OCI-LY1 (cell line): ENCODE data around the gene OR52E4.

ENCODE experiments used
- H2AFZ ChIP-seq: fragments of 200-600 bp; sonication (generic), shearing (Covaris generic); 2 replicates; pipeline ENCODE4 v1.6.0; 2014; ENCODE audit warnings: antibody characterized with exemption, mild to moderate bottlenecking, low read length
- H3F3A ChIP-seq: fragments of 200-600 bp; sonication (generic), shearing (Covaris generic); 2 replicates; pipeline ENCODE4 v1.6.0; 2014; ENCODE audit warnings: mild to moderate bottlenecking, antibody characterized with exemption, low read length, moderate library complexity; ENCODE audit not compliant: insufficient read depth
- H3K27ac ChIP-seq: fragments of 200-600 bp; sonication (generic); 2 replicates; pipeline ENCODE4 v1.5.1; 2014; ENCODE audit warnings: low read length, mixed run types, mild to moderate bottlenecking, low read depth; ENCODE audit not compliant: poor library complexity, severe bottlenecking
- H3K27me3 ChIP-seq: fragments of 200-600 bp; sonication (generic); 2 replicates; pipeline ENCODE4 v1.6.0; 2014; ENCODE audit warnings: antibody characterized with exemption, mild to moderate bottlenecking, low read length, moderate library complexity; ENCODE audit not compliant: insufficient read depth
- H3K36me3 ChIP-seq: fragments of 200-600 bp; sonication (generic); 2 replicates; pipeline ENCODE4 v1.6.1; 2014; ENCODE audit warnings: mild to moderate bottlenecking, antibody characterized with exemption, low read length, moderate library complexity, mixed read lengths; ENCODE audit not compliant: insufficient read depth
- H3K4me1 ChIP-seq: fragments of 200-600 bp; sonication (generic); 2 replicates; pipeline ENCODE4 v1.5.1; 2014; ENCODE audit warnings: mild to moderate bottlenecking, low read length, moderate library complexity; ENCODE audit not compliant: insufficient read depth, severe bottlenecking
- H3K4me2 ChIP-seq: fragments of 200-600 bp; sonication (generic), shearing (Covaris generic); 2 replicates; pipeline ENCODE4 v1.6.1; 2014; ENCODE audit warnings: low read length
- H3K4me3 ChIP-seq: fragments of 200-600 bp; sonication (generic); 2 replicates; pipeline ENCODE4 v1.5.1; 2014; ENCODE audit warnings: low read length, low read depth, mild to moderate bottlenecking, mixed read lengths; ENCODE audit not compliant: poor library complexity, severe bottlenecking
- H3K79me2 ChIP-seq: fragments of 200-600 bp; shearing (Covaris generic); 2 replicates; pipeline ENCODE4 v1.6.1; 2016; ENCODE audit warnings: mixed run types, low read length, mixed read lengths; ENCODE audit not compliant: insufficient read depth
- H3K9ac ChIP-seq: fragments of 200-600 bp; sonication (generic), shearing (Covaris generic); 2 replicates; pipeline ENCODE4 v1.6.1; 2014; ENCODE audit warnings: mild to moderate bottlenecking, low read length, mixed read lengths
- H3K9me2 ChIP-seq: fragments of 200-600 bp; sonication (generic), shearing (Covaris generic); 2 replicates; pipeline ENCODE4 v1.6.1; 2014; ENCODE audit warnings: low read depth, mild to moderate bottlenecking, low read length, mixed read lengths
- H3K9me3 ChIP-seq: fragments of 200-600 bp; shearing (Covaris generic); 2 replicates; pipeline ENCODE4 v1.6.1; 2014; ENCODE audit warnings: low read length, mixed read lengths
- H4K20me1 ChIP-seq: fragments of 200-600 bp; sonication (generic), shearing (Covaris generic); 2 replicates; pipeline ENCODE4 v1.6.0; 2016; ENCODE audit warnings: mild to moderate bottlenecking, low read length; ENCODE audit not compliant: insufficient read depth
- CTCF ChIP-seq: fragments of 200-600 bp; sonication (generic), shearing (Covaris generic); IDR thresholded peaks from 2 replicates; pipeline ENCODE4 v1.5.1; 2017; ENCODE audit warnings: mild to moderate bottlenecking, antibody characterized with exemption, low read length, moderate library complexity, mixed read lengths
- EZH2 ChIP-seq: fragments of 200-600 bp; sonication (generic), shearing (Covaris generic); IDR thresholded peaks from 2 replicates; pipeline ENCODE4 v1.8.0; 2017; ENCODE audit warnings: borderline replicate concordance, mixed run types, mild to moderate bottlenecking, antibody characterized with exemption, low read length, moderate library complexity, mixed read lengths

The OR52E4 gene

GRCh38 chr11:5837695-5838094 lies 42.7 kb upstream of the OR52E4 start:
- no peaks in the 10 kb centered on the region for H4K20me1 ChIP-seq
- no peaks in the 10 kb centered on the region for H3K79me2 ChIP-seq
- no peaks in the 10 kb centered on the region for H3K36me3 ChIP-seq
- no peak overlapping the region for H2AFZ ChIP-seq
- no peaks in the 10 kb centered on the region for H3F3A ChIP-seq
- no peaks in the 10 kb centered on the region for H3K4me1 ChIP-seq
- H3K27me3 ChIP-seq: no peaks in the 10 kb centered on the region
- no peaks in the 10 kb centered on the region for H3K9me2 ChIP-seq
- H3K27ac ChIP-seq: no peak overlapping the region
- no peak overlapping the region for H3K4me3 ChIP-seq
- H3K4me2 ChIP-seq: no peak overlapping the region
- no peak for TF ChIP-seq CTCF
- TF ChIP-seq EZH2: no peak
- no peak overlapping the region for H3K9ac ChIP-seq
- H3K9me3 ChIP-seq: no peaks in the 10 kb centered on the region

- Histone ChIP-seq H3K36me3 (no peaks in the 10 kb centered on the region), H3F3A (no peaks in the 10 kb centered on the region), H3K4me1 (no peaks in the 10 kb centered on the region), H3K9me3 (no peaks in the 10 kb centered on the region), H3K9ac (no peak within 1 kb of the TSS), H3K4me2 (no peak within 1 kb of the TSS), H3K9me2 (no peaks in the 10 kb centered on the region), H2AFZ (no peak within 1 kb of the TSS), H4K20me1 (no peaks in the 10 kb centered on the region), H3K79me2 (no peaks in the 10 kb centered on the region), H3K27me3 (no peaks in the 10 kb centered on the region), H3K27ac (no peak within 1 kb of the TSS), H3K4me3 (no peak within 1 kb of the TSS)
- TF ChIP-seq EZH2 (no peak), CTCF (no peak)
These were observed 38.6 kb upstream of the OR52E4 start, which contains the start of gene OR52E6 for GRCh38 chr11:5841797-5842196. Gene OR52E6 (minus strand): TSS chr11:5841897. CDS start chr11:5841897, 0 bp downstream.

GRCh38 chr11:5846701-5847100 lies 33.7 kb upstream of the OR52E4 start:
- no peak overlapping the region for H3K4me3 ChIP-seq
- no peaks in the 10 kb centered on the region for H3K27me3 ChIP-seq
- H3K36me3 ChIP-seq: no peaks in the 10 kb centered on the region
- H3K27ac ChIP-seq: no peak overlapping the region
- no peaks in the 10 kb centered on the region for H3K9me3 ChIP-seq
- no peaks in the 10 kb centered on the region for H3K9me2 ChIP-seq
- H4K20me1 ChIP-seq: no peaks in the 10 kb centered on the region
- no peak overlapping the region for H3K4me2 ChIP-seq
- TF ChIP-seq CTCF: no peak
- TF ChIP-seq EZH2: no peak
- H3K9ac ChIP-seq: no peak overlapping the region
- no peak overlapping the region for H2AFZ ChIP-seq
- no peaks in the 10 kb centered on the region for H3K79me2 ChIP-seq
- H3F3A ChIP-seq: no peaks in the 10 kb centered on the region
- no peaks in the 10 kb centered on the region for H3K4me1 ChIP-seq
